Measurements from ENCODE around the gene CCDC154.

GRCh38 chr16:1439058-1439698, 5.2 kb downstream of the CCDC154 start:
- TF ChIP-seq CTCF (IDR thresholded peaks at IDR 0.05) (no peak), POLR2A (IDR thresholded peaks at IDR 0.05) (no peak), EP300 (IDR thresholded peaks at IDR 0.05) (no peak)
